HCT116 (cell line): ENCODE measurements around the gene OR52E1. TPM values are rescaled to one million over a fixed set of nuclear protein-coding genes. Genes with fewer than 3 reads are reported as not detected.

Experiments used
- ATAC-seq: fragments of 200-7000 bp; cut with Tn5 transposase; 2 replicates; pipeline ENCODE4 v1.9.1; 2020; ENCODE audit warnings: mild to moderate bottlenecking, moderate library complexity
- Bru-seq: library from RNA; stranded (reverse); fragments of 400-500 nt; gene quantifications from one replicate; lab custom pipeline; 2021; lab: Mats Ljungman, UMichigan
- BruChase-seq, 2 experiments: library from RNA; stranded (reverse); fragments of 400-500 nt; gene quantifications; one replicate each; lab custom pipeline; 2021; lab: Mats Ljungman, UMichigan
- BruUV-seq: library from RNA; stranded (reverse); fragments of 400-500 nt; replicated peaks from 2 replicates; lab custom pipeline; 2021; lab: Mats Ljungman, UMichigan
- CTCF ChIA-PET: fragments of 300-600 bp; sonication (Branson Sonifier 250); formaldehyde crosslinking; loops from one replicate; lab custom pipeline; 2021; ENCODE audit warnings: antibody characterized with exemption; lab: Charles Lee
- POLR2A ChIA-PET: fragments of 300-600, 350-600 bp; sonication (Branson Sonifier 250); formaldehyde crosslinking; loops from one replicate; lab custom pipeline; 2021; ENCODE audit warnings: antibody characterized with exemption; lab: Charles Lee
- RAD21 ChIA-PET, 2 experiments: fragments of 300-600 bp; sonication (Branson Sonifier 250); formaldehyde crosslinking; loops; one replicate each; lab custom pipeline; 2023; ENCODE audit warnings: low total read pairs in 2 of 2; ENCODE audit not compliant: uncharacterized antibody in 2 of 2, unreplicated experiment in 2 of 2, low non-redundant PET in 1 of 2; lab: Charles Lee
- DNase-seq: peaks from one replicate; pipeline ENCODE4 v3.0.0-alpha.2; 2010; ENCODE audit warnings: low read depth, low spot score
- H2AFZ ChIP-seq: fragments of 200-600 bp; shearing (Covaris generic), sonication (generic); 2 replicates; pipeline ENCODE4 v1.6.1; 2017; ENCODE audit warnings: low read depth, mixed run types, mixed read lengths, antibody characterized with exemption, low read length; ENCODE audit not compliant: poor library complexity, severe bottlenecking
- H3K27ac ChIP-seq: 2 replicates; pipeline ENCODE4 v1.5.1; 2012; ENCODE audit warnings: low read depth, low read length
- H3K27me3 ChIP-seq: fragments of 200-600 bp; sonication (generic); 2 replicates; pipeline ENCODE4 v1.6.1; 2016; ENCODE audit warnings: mixed run types, low read length, mixed read lengths; ENCODE audit not compliant: insufficient read depth
- H3K36me3 ChIP-seq, 2 experiments: fragments of 200-500 bp in 1 of 2; fragments of 200-600 bp in 1 of 2; sonication (Bioruptor generic) in 1 of 2; sonication (generic) in 1 of 2; 2 replicates each; pipeline versions ENCODE4 v1.5.1 to v1.6.1; 2014 to 2016; ENCODE audit warnings: low read length in 2 of 2, inconsistent platforms in 1 of 2, mixed read lengths in 1 of 2, mixed run types in 1 of 2; ENCODE audit not compliant: insufficient read depth in 2 of 2, control insufficient read depth in 1 of 2
- H3K4me1 ChIP-seq, 2 experiments: fragments of 200-600 bp in 1 of 2; sonication (generic) in 1 of 2; 2 replicates each; pipeline versions ENCODE4 v1.5.1 to v1.6.1; 2012 to 2017; ENCODE audit warnings: low read length in 2 of 2, inconsistent platforms in 1 of 2, mild to moderate bottlenecking in 1 of 2, mixed read lengths in 1 of 2, mixed run types in 1 of 2, moderate library complexity in 1 of 2; ENCODE audit not compliant: insufficient read depth in 2 of 2, control insufficient read depth in 1 of 2
- H3K4me2 ChIP-seq: fragments of 200-600 bp; sonication (generic); 2 replicates; pipeline ENCODE4 v1.6.1; 2017; ENCODE audit warnings: mixed run types, low read length, mixed read lengths
- H3K4me3 ChIP-seq, 2 experiments: fragments of 200-600 bp in 1 of 2; sonication (generic) in 1 of 2; replicated peaks in 1 of 2; 2 replicates each; pipeline ENCODE4 v1.5.1; 2011 to 2016; ENCODE audit warnings: low read length in 2 of 2, control low read depth in 1 of 2, low read depth in 1 of 2, mild to moderate bottlenecking in 1 of 2, mixed read lengths in 1 of 2, mixed run types in 1 of 2
- H3K79me2 ChIP-seq: fragments of 200-600 bp; sonication (generic); 2 replicates; pipeline ENCODE4 v1.6.1; 2017; ENCODE audit warnings: mild to moderate bottlenecking, mixed run types, low read length, moderate library complexity, mixed read lengths; ENCODE audit not compliant: insufficient read depth
- H3K9ac ChIP-seq: fragments of 200-600 bp; sonication (generic); 2 replicates; pipeline ENCODE4 v1.6.1; 2016; ENCODE audit warnings: low read length, mixed read lengths
- H3K9me2 ChIP-seq: fragments of 200-600 bp; sonication (generic), shearing (Covaris generic); 2 replicates; pipeline ENCODE4 v1.6.1; 2017; ENCODE audit warnings: mixed run types, mild to moderate bottlenecking, moderate library complexity; ENCODE audit not compliant: insufficient read depth
- H3K9me3 ChIP-seq, 2 experiments: fragments of 200-500 bp in 1 of 2; fragments of 200-600 bp in 1 of 2; sonication (Bioruptor generic) in 1 of 2; sonication (generic) in 1 of 2; 2 replicates each; pipeline ENCODE4 v1.6.1; 2014 to 2017; ENCODE audit warnings: low read length in 2 of 2, mixed read lengths in 2 of 2, inconsistent platforms in 1 of 2, low read depth in 1 of 2, mild to moderate bottlenecking in 1 of 2, mixed run types in 1 of 2, moderate library complexity in 1 of 2; ENCODE audit not compliant: control insufficient read depth in 1 of 2, insufficient read depth in 1 of 2
- H4K20me1 ChIP-seq: fragments of 200-600 bp; sonication (generic), shearing (Covaris generic); 2 replicates; pipeline ENCODE4 v1.6.1; 2017; ENCODE audit warnings: mixed run types, mild to moderate bottlenecking, moderate library complexity; ENCODE audit not compliant: insufficient read depth
- ATF3 ChIP-seq: IDR thresholded peaks from 2 replicates; pipeline ENCODE4 v1.6.1; 2012
- EGR1 ChIP-seq: IDR thresholded peaks from 2 replicates; pipeline ENCODE4 v1.6.1; 2012; ENCODE audit warnings: low read depth
- POLR2A ChIP-seq: IDR thresholded peaks from 2 replicates; pipeline ENCODE4 v1.7.0; 2011; ENCODE audit warnings: borderline replicate concordance; ENCODE audit not compliant: insufficient read depth, insufficient read length; ENCODE audit errors: extremely low read depth
- POLR2AphosphoS5 ChIP-seq: IDR thresholded peaks from 2 replicates; pipeline ENCODE4 v1.6.1; 2011; ENCODE audit warnings: mild to moderate bottlenecking, low read depth, low read length, moderate library complexity
- RAD21 ChIP-seq: IDR thresholded peaks from 2 replicates; pipeline ENCODE4 v1.6.1; 2012; ENCODE audit warnings: low read depth, mild to moderate bottlenecking
- REST ChIP-seq: IDR thresholded peaks from 2 replicates; pipeline ENCODE4 v1.6.1; 2012; ENCODE audit warnings: low read depth
- ZBTB33 ChIP-seq: IDR thresholded peaks from 2 replicates; pipeline ENCODE4 v1.6.1; 2011; ENCODE audit warnings: mild to moderate bottlenecking, low read length, moderate library complexity; ENCODE audit not compliant: insufficient replicate concordance; ENCODE audit errors: extremely low read depth
- intact Hi-C: fragments of 100-400 bp; cut with micrococcal nuclease; formaldehyde crosslinking; loops from 2 replicates; pipeline ENCODE4 v1.10.0; 2022
- long read RNA-seq: library from polyadenylated mRNA; unstranded; transcript quantifications from one replicate; pipeline ENCODE4 v2.0.0, GENCODE V29; 2021; ENCODE audit not compliant: unreplicated experiment
- polyA plus RNA-seq: library from polyadenylated mRNA; unstranded; fragments of >200 nt; gene quantifications from 2 replicates; pipeline ENCODE4 v1.2.1, GENCODE V29; 2012; ENCODE audit warnings: missing spikeins
- total RNA-seq: library from RNA; stranded (reverse); gene quantifications from one replicate; pipeline ENCODE4 v1.2.1, GENCODE V29; 2021; ENCODE audit not compliant: unreplicated experiment

The OR52E1 gene
- total RNA-seq (not detected), Bru-seq, nascent RNA (not detected), BruChase-seq, experiment 1, labeled RNA remaining after a 6-hour chase (not detected), BruChase-seq, experiment 2, labeled RNA remaining after a 2-hour chase (not detected)
- polyA plus RNA-seq, result not detected in 2 replicates
- long read RNA-seq, result 0 reads

DNA sequence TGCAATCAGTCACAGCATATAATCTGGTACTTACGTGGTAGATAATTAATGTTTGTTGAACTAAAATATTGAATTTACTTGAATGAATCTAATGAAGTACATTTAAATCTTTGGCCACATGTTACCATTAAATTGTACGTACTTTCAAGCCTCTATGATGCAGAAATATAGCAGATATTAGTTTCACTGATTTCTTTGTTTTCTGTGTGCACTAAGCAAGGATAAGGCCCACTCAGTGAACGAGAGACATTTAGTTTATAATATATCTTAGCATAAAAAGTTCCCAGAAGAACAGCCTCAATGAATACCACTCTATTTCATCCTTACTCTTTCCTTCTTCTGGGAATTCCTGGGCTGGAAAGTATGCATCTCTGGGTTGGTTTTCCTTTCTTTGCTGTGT, at the start of gene OR52E1:
OR52E1 (plus strand) TSS at position 301 of the 400 bp plus-strand sequence.
- RAD21 ChIA-PET, result no interaction called here
- H2AFZ ChIP-seq, result no peak within 1 kb of the TSS
- H3K4me3 ChIP-seq, result no peak within 1 kb of the TSS
- intact Hi-C loops, result no loop called here
- H3K4me1 ChIP-seq, result no peaks in the 10 kb centered on the region
- no peak for ATAC-seq
- CTCF ChIA-PET, result no interaction called here
- POLR2A ChIA-PET, result no interaction called here
- TF ChIP-seq POLR2AphosphoS5 (no peak), ZBTB33 (no peak), REST (no peak), EGR1 (no peak), POLR2A (no peak), RAD21 (no peak), ATF3 (no peak)
- no peaks in the 10 kb centered on the region for H3K9me2 ChIP-seq
- no peaks in the 10 kb centered on the region for H3K9me3 ChIP-seq
- no peaks in the 10 kb centered on the region for H3K79me2 ChIP-seq
- no TSS peak for BruUV-seq
- peaks cover 78% of the 10 kb centered on the region for H3K27me3 ChIP-seq
- H3K9ac ChIP-seq, result no peak within 1 kb of the TSS
- H3K4me2 ChIP-seq, result no peak within 1 kb of the TSS
- H4K20me1 ChIP-seq, result no peaks in the 10 kb centered on the region
- no peaks in the 10 kb centered on the region for H3K36me3 ChIP-seq
- no peak within 1 kb of the TSS for H3K27ac ChIP-seq
- DNase-seq, result no peak
